ENCODE data around the gene TIMM29.

TIMM29 gene

DNA sequence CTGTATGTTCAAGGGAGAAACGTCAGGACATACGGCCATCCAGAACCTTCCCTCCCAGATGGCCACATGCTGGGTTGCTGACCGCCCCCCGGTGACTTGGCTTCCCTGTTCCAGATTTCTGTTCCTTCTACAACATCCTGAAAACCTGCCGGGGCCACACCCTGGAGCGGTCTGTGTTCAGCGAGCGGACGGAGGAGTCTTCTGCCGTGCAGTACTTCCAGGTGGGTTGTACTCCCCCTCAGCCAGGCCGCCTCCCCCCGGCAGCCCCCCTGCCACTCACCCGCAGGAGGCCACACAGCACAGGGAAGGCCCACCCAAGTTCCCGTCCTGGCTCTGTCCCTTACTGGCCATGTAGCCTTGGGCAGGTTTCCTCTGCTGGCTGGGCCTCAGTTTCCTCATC is 20.7 kb upstream of the TIMM29 start (continued):
- TF ChIP-seq ZNF157 (tag by site-specific recombination; IDR thresholded peaks at IDR 0.05) (no peak), YY2 (tag by site-specific recombination; IDR thresholded peaks at IDR 0.05) (no peak), ZNF585B (tag by site-specific recombination; IDR thresholded peaks at IDR 0.05) (no peak), ZNF423 (tag by site-specific recombination; IDR thresholded peaks at IDR 0.05) (no peak), OVOL3 (tag by site-specific recombination; IDR thresholded peaks at IDR 0.05) (no peak), ZNF354C (tag by site-specific recombination; IDR thresholded peaks at IDR 0.05; ENCODE audit: borderline replicate concordance, low read depth) (no peak)
- TF ChIP-seq, protein P1, sequence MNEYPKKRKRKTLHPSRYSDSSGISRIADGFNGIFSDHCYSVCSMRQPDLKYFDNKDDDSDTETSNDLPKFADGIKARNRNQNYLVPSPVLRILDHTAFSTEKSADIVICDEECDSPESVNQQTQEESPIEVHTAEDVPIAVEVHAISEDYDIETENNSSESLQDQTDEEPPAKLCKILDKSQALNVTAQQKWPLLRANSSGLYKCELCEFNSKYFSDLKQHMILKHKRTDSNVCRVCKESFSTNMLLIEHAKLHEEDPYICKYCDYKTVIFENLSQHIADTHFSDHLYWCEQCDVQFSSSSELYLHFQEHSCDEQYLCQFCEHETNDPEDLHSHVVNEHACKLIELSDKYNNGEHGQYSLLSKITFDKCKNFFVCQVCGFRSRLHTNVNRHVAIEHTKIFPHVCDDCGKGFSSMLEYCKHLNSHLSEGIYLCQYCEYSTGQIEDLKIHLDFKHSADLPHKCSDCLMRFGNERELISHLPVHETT (tag by site-specific recombination; IDR thresholded peaks at IDR 0.05): no peak

GRCh38 chr19:10908380-10908960 is 20.1 kb upstream of the TIMM29 start:
- Histone ChIP-seq H3K27ac (ENCODE audit: extremely low read depth, low read depth, low read length) (no peak overlapping the region), H3K36me3 (ENCODE audit: control insufficient read depth in 2 of 2, insufficient read depth in 1 of 2, low read length in 2 of 2) (peaks cover 7 to 59% of the 10 kb centered on the region in 2 experiments; a peak in 2 of 3 replicates), H3K9me3 (ENCODE audit: control insufficient read depth, insufficient read depth, low read depth, low read length) (no peaks in the 10 kb centered on the region), H3K4me1 (ENCODE audit: control insufficient read depth, insufficient read depth, low read length) (no peaks in the 10 kb centered on the region), H3K4me3 (ENCODE audit: low read depth, low read length) (no peak overlapping the region)
- CTCF ChIA-PET: no interaction called here
- POLR2A ChIA-PET: no interaction called here
- no peak for TF ChIP-seq YY1 (tag by site-specific recombination; IDR thresholded peaks at IDR 0.05)
- TF ChIP-seq, protein P2, sequence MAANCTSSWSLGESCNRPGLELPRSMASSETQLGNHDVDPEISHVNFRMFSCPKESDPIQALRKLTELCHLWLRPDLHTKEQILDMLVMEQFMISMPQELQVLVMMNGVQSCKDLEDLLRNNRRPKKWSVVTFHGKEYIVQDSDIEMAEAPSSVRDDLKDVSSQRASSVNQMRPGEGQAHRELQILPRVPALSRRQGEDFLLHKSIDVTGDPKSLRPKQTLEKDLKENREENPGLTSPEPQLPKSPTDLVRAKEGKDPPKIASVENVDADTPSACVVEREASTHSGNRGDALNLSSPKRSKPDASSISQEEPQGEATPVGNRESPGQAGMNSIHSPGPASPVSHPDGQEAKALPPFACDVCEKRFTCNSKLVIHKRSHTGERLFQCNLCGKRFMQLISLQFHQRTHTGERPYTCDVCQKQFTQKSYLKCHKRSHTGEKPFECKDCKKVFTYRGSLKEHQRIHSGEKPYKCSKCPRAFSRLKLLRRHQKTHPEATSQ (tag by site-specific recombination; IDR thresholded peaks at IDR 0.05): no peak
- no peak for TF ChIP-seq ZNF596 (tag by site-specific recombination; IDR thresholded peaks at IDR 0.05)
- no peak for TF ChIP-seq ZNF76 (tag by site-specific recombination; IDR thresholded peaks at IDR 0.05; ENCODE audit: borderline replicate concordance, low read depth)
- TF ChIP-seq ZNF768 (tag by site-specific recombination; IDR thresholded peaks at IDR 0.05): peak; percentile 95
- no peak for TF ChIP-seq BCL11A (tag by site-specific recombination; IDR thresholded peaks at IDR 0.05; ENCODE audit: low read depth)
- no peak for TF ChIP-seq ZNF341 (tag by site-specific recombination; IDR thresholded peaks at IDR 0.05; ENCODE audit: low read depth)
- TF ChIP-seq, protein P3, sequence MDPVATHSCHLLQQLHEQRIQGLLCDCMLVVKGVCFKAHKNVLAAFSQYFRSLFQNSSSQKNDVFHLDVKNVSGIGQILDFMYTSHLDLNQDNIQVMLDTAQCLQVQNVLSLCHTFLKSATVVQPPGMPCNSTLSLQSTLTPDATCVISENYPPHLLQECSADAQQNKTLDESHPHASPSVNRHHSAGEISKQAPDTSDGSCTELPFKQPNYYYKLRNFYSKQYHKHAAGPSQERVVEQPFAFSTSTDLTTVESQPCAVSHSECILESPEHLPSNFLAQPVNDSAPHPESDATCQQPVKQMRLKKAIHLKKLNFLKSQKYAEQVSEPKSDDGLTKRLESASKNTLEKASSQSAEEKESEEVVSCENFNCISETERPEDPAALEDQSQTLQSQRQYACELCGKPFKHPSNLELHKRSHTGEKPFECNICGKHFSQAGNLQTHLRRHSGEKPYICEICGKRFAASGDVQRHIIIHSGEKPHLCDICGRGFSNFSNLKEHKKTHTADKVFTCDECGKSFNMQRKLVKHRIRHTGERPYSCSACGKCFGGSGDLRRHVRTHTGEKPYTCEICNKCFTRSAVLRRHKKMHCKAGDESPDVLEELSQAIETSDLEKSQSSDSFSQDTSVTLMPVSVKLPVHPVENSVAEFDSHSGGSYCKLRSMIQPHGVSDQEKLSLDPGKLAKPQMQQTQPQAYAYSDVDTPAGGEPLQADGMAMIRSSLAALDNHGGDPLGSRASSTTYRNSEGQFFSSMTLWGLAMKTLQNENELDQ (tag by site-specific recombination; IDR thresholded peaks at IDR 0.05; ENCODE audit: low read depth): no peak

GRCh38 chr19:10911579-10912363 is 16.8 kb upstream of the TIMM29 start:
- Histone ChIP-seq H3K9me3 (ENCODE audit: control insufficient read depth, insufficient read depth, low read depth, low read length) (no peaks in the 10 kb centered on the region), H3K4me3 (ENCODE audit: low read depth, low read length) (no peak overlapping the region), H3K4me1 (ENCODE audit: control insufficient read depth, insufficient read depth, low read length) (no peaks in the 10 kb centered on the region), H3K36me3 (ENCODE audit: control insufficient read depth in 2 of 2, insufficient read depth in 1 of 2, low read length in 2 of 2) (peaks cover 7 to 80% of the 10 kb centered on the region in 2 experiments; a peak in 2 of 3 replicates), H3K27ac (ENCODE audit: extremely low read depth, low read depth, low read length) (no peak overlapping the region)
- TF ChIP-seq BCL6B (tag by site-specific recombination; IDR thresholded peaks at IDR 0.05): no peak
- no peak for TF ChIP-seq ZNF24 (tag by site-specific recombination; IDR thresholded peaks at IDR 0.05)
- ChIA-PET POLR2A (no interaction called here), CTCF (interaction anchor here (0.9 kb wide), 1 partner anchor 24 kb away, joined by 6 read pairs; no protein-coding TSS in a partner anchor)

Data from HEK293 (cell line).